GM18498 (cell line): ENCODE data around the gene LUZP2.

Experiments used
- ATAC-seq: cut with Tn5 transposase; IDR thresholded peaks from one replicate; pipeline ENCODE4 v1.9.1; 2021; ENCODE audit warnings: mild to moderate bottlenecking, moderate library complexity; ENCODE audit not compliant: unreplicated experiment

The LUZP2 gene

DNA sequence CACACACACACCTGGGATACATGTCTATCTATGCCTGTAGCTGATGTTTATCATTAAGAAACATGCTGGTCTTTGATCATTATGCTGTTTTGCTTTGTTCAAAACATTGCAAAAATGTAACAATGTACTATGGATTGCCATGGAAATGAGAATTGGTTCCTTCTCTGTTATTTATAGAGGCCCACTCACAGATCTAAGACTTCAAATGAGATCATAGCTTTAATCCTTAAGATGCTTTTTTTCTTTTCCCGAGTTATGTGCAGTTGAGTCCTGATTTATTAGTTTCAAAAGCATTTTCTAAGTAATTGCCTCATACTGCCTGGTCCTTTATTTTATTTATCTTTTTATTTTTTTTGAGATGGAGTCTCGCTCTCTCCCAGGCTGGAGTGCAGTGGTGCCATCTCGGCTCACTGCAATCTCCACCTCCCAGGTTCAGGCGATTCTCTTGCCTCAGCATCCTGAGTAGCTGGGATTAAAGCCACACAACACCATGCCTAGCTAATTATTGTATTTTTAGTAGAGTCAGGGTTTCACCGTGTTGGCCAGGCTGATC lies 131.4 kb downstream of the LUZP2 start:
- ATAC-seq: no peak

DNA sequence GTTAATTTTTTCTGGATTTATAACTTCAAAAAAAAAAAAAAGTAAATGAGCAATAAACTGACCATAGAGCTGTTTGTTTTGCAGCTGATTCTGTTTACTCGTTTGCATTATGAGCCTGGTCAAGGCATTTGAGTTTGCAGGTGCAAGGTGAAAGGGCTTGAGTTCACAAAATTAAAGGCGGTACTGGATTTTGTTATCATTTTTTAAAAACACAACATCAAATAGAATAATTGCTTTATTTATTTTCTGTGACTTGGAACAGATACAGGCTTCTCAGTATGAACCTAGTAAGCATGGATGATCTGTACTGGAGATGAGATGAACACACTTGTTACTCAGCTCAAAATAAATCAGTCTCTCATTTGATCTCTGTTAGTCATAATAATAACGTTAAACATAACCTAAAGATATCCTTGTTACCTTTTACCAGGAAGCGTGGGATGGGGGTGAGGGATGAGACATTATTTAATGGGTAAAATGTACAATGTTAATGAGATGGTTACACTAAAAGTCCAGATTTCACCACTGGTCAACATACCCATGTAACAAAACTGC lies 137.8 kb downstream of the LUZP2 start:
- ATAC-seq: no peak

DNA sequence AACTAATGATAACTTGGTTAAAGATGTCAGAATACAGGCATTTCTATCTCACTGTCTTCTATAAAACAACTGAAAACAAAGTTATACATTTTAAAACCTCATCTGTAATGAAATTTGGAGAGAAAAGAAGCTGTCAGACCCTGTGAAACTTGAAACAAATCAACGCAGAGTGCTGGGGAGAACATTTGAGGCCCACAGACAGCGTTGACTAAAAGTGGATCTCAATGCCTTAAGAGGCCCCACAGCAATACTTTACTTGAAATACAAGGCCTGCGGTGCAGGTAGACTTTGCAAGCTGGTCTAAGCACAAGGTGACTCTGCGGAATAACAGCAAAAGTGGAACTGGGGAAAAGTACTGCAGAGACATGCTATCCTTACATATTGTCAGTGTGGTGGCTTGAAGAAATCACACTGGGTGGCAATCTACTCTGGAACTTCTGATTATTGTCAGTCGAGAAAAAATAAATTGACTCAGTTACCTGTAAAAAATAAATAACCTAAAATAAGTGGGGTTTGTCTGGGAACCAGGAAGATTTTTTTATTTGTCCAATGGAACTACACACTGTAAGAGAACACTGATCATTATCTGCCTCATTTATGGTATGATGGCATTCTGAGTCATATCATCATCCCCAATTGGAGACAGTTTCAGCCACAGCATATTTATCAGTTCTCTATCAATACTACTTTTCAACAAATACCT lies 138.9 kb downstream of the LUZP2 start:
- ATAC-seq: no peak

DNA sequence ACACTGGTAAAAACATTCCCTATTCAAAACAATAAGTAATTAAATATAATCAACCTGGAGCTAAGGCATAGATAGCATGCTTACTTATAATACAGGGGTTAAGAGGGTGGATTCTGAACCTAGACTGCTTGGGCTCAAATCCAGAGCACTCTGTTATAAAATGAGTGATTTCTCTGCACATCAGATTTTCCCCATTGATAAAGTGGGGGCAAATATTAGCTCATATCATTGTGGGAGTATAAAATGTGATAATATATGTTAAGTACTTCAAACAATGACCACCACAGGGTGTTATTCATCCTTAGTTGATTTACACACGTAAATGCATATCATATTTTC lies 139.4 kb downstream of the LUZP2 start:
- ATAC-seq: no peak

DNA sequence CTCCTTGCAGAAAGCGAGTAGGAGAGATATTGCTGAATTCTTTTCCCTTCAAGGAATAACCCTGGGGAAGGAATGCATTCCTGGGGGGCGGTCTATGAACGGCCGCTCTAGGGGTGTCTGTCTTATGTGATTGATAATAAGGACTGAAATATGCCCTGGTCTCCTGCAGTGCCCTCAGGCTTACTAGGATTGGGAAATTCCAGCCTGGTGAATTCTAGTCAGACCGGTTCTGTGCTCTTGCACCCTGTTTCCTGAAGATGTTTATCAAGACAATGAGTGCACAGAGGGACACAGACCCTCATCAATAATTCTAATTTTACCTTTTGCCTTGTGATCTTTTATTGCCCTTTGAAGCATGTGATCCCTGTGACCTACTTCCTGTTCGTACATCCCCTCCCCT lies 140.7 kb downstream of the LUZP2 start:
- ATAC-seq: no peak

DNA sequence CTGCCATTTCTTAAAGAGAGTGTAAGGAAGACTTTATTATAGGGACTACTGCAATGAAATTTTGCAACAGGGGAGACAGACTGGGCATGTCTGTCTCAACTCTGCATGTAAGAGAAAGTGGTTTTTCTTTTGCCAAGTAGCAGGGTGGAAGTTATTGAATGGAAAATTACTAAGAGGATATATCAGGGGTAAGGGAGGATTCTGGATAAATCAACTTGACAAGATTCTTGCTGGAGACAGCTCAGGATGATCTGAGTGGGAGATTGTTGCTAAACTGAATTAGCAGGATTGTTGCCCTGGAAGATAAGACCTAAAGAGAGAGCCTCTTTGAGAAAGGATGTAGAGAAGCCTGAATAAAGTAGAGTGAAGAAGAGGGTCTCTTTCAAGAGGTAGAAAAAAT lies 145.8 kb downstream of the LUZP2 start:
- ATAC-seq: no peak

DNA sequence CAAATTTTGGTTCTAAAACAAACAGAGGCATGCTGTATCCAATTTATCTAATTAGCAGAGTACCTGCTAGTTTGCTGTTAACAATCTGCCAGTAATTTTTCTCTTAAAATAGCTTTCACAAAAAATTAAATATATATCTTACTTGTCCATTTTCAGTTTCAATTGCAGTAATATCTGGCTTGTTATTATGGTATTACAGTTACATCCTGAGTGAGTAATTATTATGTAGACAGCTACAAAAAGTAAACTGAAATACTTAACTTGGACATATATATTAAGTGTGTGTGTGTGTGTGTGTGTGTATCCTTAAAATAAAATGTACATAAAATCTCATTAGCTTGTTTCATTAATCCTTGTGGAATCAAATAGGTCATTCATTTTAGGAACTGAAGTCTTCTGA lies 148.7 kb downstream of the LUZP2 start:
- no peak for ATAC-seq

DNA sequence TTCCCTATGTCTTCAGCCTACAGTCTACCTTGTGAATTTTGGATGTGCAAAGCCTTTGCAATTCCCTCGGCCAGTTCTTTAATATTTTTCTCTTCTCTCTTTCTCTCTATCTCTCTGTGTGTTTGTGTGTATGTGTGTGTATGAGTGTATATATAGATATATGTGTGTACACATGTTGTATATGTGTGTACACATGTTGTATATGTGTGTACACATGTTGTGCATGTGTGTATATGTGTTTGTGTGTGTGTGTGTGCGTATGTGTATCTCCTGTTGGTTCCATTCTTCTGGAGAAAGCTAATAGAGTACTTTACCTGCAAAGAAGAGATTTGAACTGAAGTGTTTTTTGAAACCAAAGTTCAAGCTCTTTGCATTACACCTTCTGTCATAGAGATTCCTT lies 155.0 kb downstream of the LUZP2 start:
- ATAC-seq: no peak

DNA sequence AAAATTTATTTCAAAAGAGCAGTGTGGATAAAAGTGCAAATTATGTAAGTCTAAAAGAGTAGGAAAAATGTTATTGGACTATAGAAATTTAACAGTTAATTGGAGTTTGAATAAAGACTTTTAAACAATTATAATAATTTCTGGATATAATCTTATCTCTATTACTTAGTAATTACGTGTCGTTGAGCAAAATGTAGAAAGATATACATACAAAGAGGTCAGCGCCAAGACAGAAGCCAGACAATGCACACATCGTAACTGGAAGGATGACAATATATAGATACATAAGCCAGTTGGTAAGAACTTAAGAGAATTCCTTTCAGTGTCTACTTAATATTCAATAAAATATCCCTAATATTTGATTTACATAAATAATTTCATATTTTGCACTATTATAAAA lies 157.0 kb downstream of the LUZP2 start:
- no peak for ATAC-seq

DNA sequence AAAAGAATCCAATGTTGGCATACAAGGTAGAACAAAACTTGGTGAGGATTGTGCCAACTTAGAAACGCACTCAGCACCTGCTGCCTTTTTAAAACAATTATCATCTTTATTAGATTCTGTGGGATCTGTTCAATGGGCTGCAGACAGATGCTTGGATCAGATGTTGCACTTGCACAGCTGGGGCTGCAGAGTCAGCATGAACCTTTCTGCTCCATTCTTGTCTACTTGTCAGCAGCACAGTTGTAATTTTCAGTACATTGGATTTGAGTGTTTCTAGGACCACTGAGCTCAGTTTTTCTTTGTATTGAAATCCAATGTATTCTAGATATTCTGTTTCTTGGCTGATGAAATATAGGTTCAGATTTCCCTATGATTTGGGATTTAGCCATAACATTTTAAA lies 164.5 kb downstream of the LUZP2 start:
- no peak for ATAC-seq

DNA sequence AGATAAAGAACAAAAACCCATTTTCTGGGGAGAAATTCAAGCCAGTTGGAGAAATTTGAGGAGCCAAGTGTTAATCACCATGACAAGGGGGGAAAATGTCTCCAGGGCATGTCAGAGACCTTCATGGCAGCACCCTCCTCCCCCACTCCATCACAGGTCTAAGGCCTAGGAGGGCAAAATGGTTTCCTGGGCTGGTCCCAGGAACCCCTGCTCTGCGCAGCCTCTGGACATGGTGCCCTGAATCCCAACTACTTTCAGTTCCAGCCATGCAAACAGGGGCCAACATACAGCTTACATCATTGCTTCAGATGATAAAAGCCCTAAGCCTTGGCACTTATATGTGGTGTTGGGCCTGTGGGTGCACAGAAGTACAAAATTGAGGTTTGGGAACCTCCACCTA lies 167.5 kb downstream of the LUZP2 start:
- ATAC-seq: no peak

DNA sequence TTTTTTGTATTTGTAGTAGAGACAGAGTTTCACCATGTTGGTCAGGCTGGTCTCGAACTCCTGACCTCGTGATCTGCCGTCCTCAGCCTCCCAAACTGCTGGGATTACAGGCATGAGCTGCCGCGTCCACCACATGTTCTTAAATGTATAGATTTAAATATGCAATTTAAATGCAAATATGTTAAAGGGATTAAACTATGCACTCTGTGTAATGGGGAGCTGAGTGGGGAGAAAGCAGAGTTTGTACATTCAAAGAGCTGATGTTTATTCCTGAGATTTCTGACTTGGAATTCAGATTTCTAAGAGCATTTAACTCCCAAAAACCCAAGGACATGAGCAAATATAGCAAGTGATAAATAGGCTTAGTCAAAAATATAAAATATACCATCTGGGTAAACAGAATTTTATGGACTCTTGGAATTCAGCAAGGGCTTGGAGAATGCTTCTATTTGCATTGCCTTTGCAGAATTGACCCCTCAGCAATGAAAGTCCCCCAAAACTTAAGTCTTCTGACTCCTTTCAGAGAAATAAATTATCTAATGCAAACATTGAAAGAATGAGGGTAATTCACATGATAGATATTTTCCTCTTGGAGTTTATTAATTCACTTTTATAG lies 170.6 kb downstream of the LUZP2 start:
- ATAC-seq: no peak

DNA sequence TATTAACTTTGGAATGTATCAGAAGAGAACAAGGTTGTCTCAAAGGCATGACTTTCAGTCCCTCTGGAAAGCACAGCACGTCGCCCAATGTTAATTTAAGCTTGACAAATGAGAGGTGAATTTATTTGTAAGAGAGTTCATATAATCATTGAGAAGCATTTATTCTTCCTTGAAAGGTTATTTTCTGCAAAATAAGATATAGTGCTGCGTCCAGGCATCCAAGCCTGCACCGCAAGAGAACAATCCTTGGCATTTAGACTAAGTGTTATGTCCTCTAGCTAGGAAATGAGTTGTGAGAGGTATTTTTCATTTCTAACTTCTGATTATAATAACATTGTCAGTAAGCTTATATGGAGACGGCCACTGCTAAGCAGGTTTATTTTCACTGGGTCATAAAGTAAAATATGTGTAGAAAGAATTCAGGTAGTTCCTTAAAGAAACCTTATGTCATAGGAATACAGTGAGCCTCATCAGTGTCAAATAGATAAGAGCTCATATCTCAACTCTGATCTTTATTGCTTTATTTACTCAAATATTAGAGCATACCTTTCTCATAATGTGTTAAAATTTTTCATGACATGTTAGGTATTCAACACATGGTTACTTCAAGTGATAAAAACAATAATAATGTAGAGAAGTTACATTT lies 182.0 kb downstream of the LUZP2 start:
- no peak for ATAC-seq

DNA sequence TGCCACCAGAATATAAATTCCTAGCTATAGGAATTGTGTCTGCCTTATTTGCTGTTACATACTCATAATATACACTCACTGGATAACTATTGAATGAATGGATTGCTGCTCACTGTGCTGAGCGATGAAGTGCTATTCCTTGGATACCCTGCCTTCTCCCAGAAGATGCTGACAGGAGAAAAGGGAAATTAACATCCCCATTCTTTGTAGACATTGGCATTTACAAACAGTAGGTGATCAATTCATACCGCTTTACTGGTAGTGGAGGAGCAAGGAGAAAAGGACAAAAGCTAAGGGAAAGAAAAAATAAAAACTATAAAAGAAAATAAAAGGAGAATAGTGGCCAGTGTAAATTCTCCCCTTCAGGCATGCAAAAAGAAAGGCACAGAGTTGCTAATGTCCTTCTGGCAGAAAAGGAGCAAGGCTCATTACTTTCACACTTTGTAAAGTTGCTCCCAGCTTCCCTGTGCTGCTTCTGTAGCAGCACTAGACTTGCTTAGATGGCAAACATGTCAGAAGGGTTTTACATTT lies 183.0 kb downstream of the LUZP2 start:
- no peak for ATAC-seq

DNA sequence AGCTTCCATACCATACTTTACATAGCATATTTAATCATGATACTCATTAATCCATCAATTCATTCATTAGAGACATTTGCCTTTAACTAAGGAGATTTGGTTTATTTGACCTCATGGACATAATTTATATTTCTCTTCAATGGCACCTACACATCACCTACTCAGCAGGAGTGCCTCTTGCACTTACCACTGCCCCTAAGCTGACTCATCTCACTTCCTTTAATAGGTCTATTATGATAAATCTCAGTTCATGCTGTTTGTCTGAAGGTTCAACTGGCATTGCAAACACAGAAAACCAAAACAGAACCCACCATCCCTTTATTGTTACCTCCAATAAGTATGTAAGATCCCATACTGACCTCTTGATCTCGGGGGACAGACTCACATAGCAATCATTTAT lies 186.7 kb downstream of the LUZP2 start:
- no peak for ATAC-seq

DNA sequence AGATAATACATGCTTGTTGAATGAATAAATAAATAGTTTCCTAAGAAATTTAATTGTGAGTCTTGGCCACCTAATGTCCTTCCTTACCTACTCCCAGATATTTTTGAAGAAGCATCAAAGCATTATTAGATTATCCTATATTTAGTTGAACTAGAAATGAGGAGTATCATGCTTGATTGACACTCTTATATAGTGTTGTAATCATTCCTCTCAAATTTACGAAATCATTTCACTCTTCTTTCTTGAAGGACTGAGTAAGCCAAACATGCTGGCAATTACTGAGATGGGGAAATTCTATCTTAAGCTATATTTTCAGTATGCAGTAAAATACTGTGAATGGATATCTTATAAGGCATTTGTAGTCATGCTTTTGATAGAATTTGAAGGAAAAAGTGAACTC lies 189.0 kb downstream of the LUZP2 start:
- no peak for ATAC-seq

DNA sequence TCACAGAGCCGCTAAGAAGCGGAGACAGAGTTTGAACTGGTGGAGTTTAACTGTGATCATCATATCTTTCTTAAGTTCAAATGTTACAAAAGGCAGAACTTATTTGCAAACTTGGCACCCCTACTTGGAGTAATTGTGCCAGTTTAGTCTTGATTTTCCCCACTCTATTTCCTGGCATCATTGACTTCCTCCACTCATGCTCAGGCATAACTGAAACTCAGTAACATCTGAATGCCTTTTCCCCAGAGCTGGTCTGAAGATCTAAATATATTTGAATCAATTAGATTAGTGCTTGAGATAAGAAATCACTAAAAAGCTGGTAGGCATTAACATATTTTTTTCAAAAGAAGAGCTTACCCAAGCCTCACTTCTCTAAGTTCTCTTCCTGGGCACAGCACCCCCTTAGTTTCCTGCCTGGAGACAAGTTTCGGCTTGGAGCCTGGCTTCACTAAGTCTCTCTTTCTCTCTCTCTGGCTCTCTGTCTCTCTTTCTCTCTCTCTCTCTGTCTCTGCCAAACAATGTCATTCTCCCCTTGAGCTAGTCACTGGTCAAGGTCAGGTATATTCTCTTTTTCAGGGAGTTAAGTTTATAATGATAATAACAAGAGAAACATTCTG lies 190.8 kb downstream of the LUZP2 start:
- no peak for ATAC-seq

DNA sequence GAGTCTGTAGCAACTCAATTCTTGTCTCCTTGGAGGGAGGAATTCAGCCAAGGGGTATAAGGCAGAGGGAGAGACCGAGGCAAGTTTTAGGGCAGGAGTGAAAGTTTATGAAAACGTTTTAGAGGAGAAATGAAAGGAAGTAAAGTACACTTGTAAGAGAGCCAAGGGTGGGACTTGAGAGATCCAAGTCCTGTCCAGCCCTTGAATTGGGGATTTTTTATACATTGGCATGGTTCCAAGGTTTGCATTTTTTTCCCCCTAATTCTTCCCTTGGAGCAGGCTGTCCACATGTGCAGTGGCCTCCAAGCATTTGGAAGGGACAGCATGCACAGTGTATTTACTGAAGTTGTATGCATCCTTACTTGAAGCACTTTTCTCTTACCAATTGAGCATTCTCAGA lies 192.1 kb downstream of the LUZP2 start:
- no peak for ATAC-seq

DNA sequence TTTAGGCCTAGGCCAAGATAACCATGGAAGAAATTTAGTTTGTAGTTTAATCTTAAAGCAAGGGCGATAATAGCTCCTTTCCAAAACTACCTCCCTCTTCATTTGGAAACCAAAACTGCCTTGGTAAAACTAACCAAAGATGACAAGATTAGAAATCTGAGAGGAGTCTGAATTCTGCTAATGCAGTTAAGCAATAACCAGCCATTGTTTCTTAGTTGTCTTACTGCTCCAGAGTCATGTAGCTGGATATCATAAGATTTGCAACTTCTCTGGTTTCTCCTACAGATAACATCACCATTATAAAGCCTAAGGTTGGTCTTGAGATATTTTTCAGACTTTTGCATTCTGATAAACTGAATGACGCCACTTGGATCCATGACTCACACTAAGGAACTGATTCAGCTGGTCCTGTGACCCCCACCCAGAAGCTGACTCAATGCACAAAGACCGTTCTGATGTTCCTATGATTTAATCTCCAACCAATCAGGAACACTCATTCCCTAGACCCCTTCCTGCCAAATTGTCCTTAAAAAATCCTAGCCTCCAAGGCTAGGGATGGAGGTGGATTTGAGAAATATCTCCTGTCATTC lies 200.8 kb downstream of the LUZP2 start:
- ATAC-seq: no peak

DNA sequence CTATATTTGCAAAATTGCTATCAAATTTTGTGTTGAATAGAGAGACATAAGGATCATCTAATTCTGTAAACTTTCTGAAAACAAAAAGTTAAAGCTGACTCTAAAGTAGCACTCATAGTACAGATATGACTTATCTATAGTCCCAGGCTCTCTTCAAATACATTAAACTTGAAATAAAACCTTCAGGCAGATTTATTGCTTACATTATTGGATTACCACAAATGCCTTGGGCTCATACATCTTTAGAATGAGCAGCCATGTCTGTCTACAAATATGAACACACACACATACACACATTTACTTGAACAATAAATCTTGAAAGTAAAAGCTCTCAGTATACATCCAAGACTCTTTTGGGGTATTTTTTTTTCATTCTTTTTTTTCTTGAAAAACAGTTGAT lies 207.9 kb downstream of the LUZP2 start:
- ATAC-seq: no peak

DNA sequence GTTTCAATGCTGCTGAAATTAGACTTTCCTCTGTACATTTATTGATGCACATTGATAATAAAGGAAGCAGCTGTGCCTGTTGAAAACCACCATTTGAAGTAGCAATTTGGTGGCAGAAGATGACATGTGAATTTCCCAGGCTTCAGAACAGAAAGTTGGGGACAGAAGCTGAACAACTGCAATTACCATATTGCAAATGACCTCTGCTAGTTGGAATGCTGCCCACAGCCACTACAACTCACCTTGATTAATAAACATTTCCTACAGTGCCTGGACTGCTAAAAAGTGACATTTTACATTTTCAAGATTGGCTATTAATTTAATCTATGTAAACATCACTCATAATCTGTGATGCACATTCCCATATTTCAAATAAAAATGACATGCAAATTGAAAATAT lies 208.6 kb downstream of the LUZP2 start:
- no peak for ATAC-seq
